Measurements from ENCODE around the gene TDP2. TPM values are rescaled to one million over a fixed set of nuclear protein-coding genes. Genes with fewer than 3 reads are reported as not detected.

The TDP2 gene
- total RNA-seq, 1 donor from 2014 or later, result 17.9 TPM

GRCh38 chr6:24607310-24608105 is 59.2 kb downstream of the TDP2 start:
- H3K27me3 ChIP-seq (ENCODE audit: control insufficient read depth, insufficient read depth, low read length), result no peaks in the 10 kb centered on the region
- DNase-seq (ENCODE audit: low read depth), result no peak
- no peak for FAIRE-seq
- TF ChIP-seq, protein P1, sequence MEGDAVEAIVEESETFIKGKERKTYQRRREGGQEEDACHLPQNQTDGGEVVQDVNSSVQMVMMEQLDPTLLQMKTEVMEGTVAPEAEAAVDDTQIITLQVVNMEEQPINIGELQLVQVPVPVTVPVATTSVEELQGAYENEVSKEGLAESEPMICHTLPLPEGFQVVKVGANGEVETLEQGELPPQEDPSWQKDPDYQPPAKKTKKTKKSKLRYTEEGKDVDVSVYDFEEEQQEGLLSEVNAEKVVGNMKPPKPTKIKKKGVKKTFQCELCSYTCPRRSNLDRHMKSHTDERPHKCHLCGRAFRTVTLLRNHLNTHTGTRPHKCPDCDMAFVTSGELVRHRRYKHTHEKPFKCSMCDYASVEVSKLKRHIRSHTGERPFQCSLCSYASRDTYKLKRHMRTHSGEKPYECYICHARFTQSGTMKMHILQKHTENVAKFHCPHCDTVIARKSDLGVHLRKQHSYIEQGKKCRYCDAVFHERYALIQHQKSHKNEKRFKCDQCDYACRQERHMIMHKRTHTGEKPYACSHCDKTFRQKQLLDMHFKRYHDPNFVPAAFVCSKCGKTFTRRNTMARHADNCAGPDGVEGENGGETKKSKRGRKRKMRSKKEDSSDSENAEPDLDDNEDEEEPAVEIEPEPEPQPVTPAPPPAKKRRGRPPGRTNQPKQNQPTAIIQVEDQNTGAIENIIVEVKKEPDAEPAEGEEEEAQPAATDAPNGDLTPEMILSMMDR (IDR thresholded peaks at IDR 0.05; ENCODE audit: insufficient read depth, low read length, severe bottlenecking), result no peak
- H3K36me3 ChIP-seq (ENCODE audit: control insufficient read depth, insufficient read depth, low read length), result no peaks in the 10 kb centered on the region
- no peak overlapping the region for H3K4me3 ChIP-seq (ENCODE audit: low read depth, low read length)

GRCh38 chr6:24606200-24606930 is 60.3 kb downstream of the TDP2 start:
- DNase-seq (ENCODE audit: low read depth) (no peak), FAIRE-seq (no peak)
- no peak overlapping the region for H3K4me3 ChIP-seq (ENCODE audit: low read depth, low read length)
- no peaks in the 10 kb centered on the region for H3K36me3 ChIP-seq (ENCODE audit: control insufficient read depth, insufficient read depth, low read length)
- H3K27me3 ChIP-seq (ENCODE audit: control insufficient read depth, insufficient read depth, low read length), result no peaks in the 10 kb centered on the region
- TF ChIP-seq, protein P1 (IDR thresholded peaks at IDR 0.05; ENCODE audit: insufficient read depth, low read length, severe bottlenecking), result no peak

- H3K27me3 ChIP-seq (ENCODE audit: control insufficient read depth, insufficient read depth, low read length), result no peaks in the 10 kb centered on the region
- no peak for FAIRE-seq
- no peaks in the 10 kb centered on the region for H3K36me3 ChIP-seq (ENCODE audit: control insufficient read depth, insufficient read depth, low read length)
- DNase-seq (ENCODE audit: low read depth), result no peak
- TF ChIP-seq, protein P1 (IDR thresholded peaks at IDR 0.05; ENCODE audit: insufficient read depth, low read length, severe bottlenecking), result no peak
- H3K4me3 ChIP-seq (ENCODE audit: low read depth, low read length), result no peak overlapping the region
Measured at GRCh38 chr6:24603241-24603640, 63.5 kb downstream of the TDP2 start.

GRCh38 chr6:24600903-24601302 is 65.8 kb downstream of the TDP2 start:
- no peak overlapping the region for H3K4me3 ChIP-seq (ENCODE audit: low read depth, low read length)
- no peaks in the 10 kb centered on the region for H3K27me3 ChIP-seq (ENCODE audit: control insufficient read depth, insufficient read depth, low read length)
- TF ChIP-seq, protein P1 (IDR thresholded peaks at IDR 0.05; ENCODE audit: insufficient read depth, low read length, severe bottlenecking), result no peak
- FAIRE-seq, result no peak
- no peak for DNase-seq (ENCODE audit: low read depth)
- no peaks in the 10 kb centered on the region for H3K36me3 ChIP-seq (ENCODE audit: control insufficient read depth, insufficient read depth, low read length)

Other genes with a start within 250 kb of the TDP2 start
- 0.26 and 0.64 TPM in 2 replicates for gene GPLD1, start 177.3 kb downstream of the TDP2 start, total RNA-seq
- gene ALDH5A1, start 171.9 kb downstream of the TDP2 start, total RNA-seq, result 0.53 and 1.9 TPM in 2 replicates
- gene KIAA0319, start 20.7 kb downstream of the TDP2 start, total RNA-seq, result 0.26 TPM in 2 replicates
- 11.1 and 18.7 TPM in 2 replicates for gene ACOT13, start 178 bp upstream of the TDP2 start, total RNA-seq
- 120 and 159 TPM in 2 replicates for gene C6orf62, start 52.3 kb upstream of the TDP2 start, total RNA-seq
- gene GMNN, start 108.0 kb upstream of the TDP2 start, total RNA-seq, result 6.1 and 8.6 TPM in 2 replicates
- gene ARMH2, start 132.0 kb upstream of the TDP2 start, total RNA-seq, result not detected in 2 replicates

All from bronchial epithelial cell (primary cell).